HepG2 (cell line): ENCODE results near the gene TNS4. TPM values are rescaled to one million over a fixed set of nuclear protein-coding genes. Genes with fewer than 3 reads are reported as not detected.

Experiments used
- ATAC-seq: fragments of 200-7000 bp; cut with Tn5 transposase; 3 replicates; pipeline ENCODE4 v1.9.1; 2020; ENCODE audit warnings: mild to moderate bottlenecking, moderate library complexity
- BruUV-seq: library from RNA; stranded (reverse); fragments of 400-500 nt; replicated peaks from 2 replicates; lab custom pipeline; 2021; lab: Mats Ljungman, UMichigan
- CTCF ChIA-PET: fragments of 300-600 bp; formaldehyde crosslinking; extraction: SDS; loops from one replicate; lab custom pipeline; 2021; ENCODE audit warnings: low total read pairs, inconsistent platforms, low intra/inter-chr PET ratio; lab: Yijun Ruan, JAX
- POLR2A ChIA-PET: fragments of 350-600 bp; sonication (Branson Sonifier 250); formaldehyde crosslinking; loops from one replicate; lab custom pipeline; 2020; ENCODE audit warnings: antibody characterized with exemption, inconsistent platforms; lab: Yijun Ruan, JAX
- DNase-seq: peaks from one replicate; pipeline ENCODE4 v3.0.0-alpha.2; 2015; ENCODE audit warnings: low spot score
- FAIRE-seq: peaks from 3 replicates; lab custom pipeline; 2011; peaks lifted over from hg19 to GRCh38; lab: Jason Lieb, UNC
- H2AFZ ChIP-seq: one replicate; pipeline ENCODE4 v1.6.1; 2011; ENCODE audit warnings: low read length, inconsistent platforms
- H3K27ac ChIP-seq: fragments of 300-600 bp; 3 replicates; pipeline ENCODE4 v1.8.0; 2011; ENCODE audit warnings: mixed run types, mild to moderate bottlenecking, mixed read lengths, low read length, inconsistent platforms; ENCODE audit not compliant: insufficient read depth; ENCODE audit errors: extremely low read length
- H3K27me3 ChIP-seq, 2 experiments: fragments of 200-600 bp in 1 of 2; 2 replicates in 1 of 2; 3 replicates in 1 of 2; pipeline versions ENCODE4 v1.6.0 to v1.8.0; 2011; ENCODE audit warnings: low read length in 2 of 2, mild to moderate bottlenecking in 2 of 2, moderate library complexity in 2 of 2, inconsistent platforms in 1 of 2; ENCODE audit not compliant: insufficient read depth in 2 of 2, control insufficient read depth in 1 of 2
- H3K36me3 ChIP-seq, 2 experiments: fragments of 200-600 bp in 1 of 2; replicated peaks in 1 of 2; 2 replicates in 1 of 2; 3 replicates in 1 of 2; pipeline versions ENCODE4 v1.5.1 to v1.8.0; 2011; ENCODE audit warnings: low read length in 2 of 2, inconsistent platforms in 1 of 2; ENCODE audit not compliant: insufficient read depth in 2 of 2, control insufficient read depth in 1 of 2
- H3K4me1 ChIP-seq: 2 replicates; pipeline ENCODE4 v1.5.1; 2012; ENCODE audit warnings: low read length, inconsistent platforms; ENCODE audit not compliant: insufficient read depth
- H3K4me2 ChIP-seq: 2 replicates; pipeline ENCODE4 v1.6.0; 2011; ENCODE audit warnings: low read depth, low read length, inconsistent platforms
- H3K4me3 ChIP-seq, 3 experiments: fragments of 200-600 bp in 1 of 3; sonication (generic), shearing (Covaris generic) in 1 of 3; replicated peaks in 1 of 3; 2 replicates each; pipeline ENCODE4 v1.5.1; 2011 to 2016; ENCODE audit warnings: low read length in 3 of 3, inconsistent platforms in 2 of 3, low read depth in 2 of 3, mild to moderate bottlenecking in 2 of 3, control low read depth in 1 of 3, mixed read lengths in 1 of 3; ENCODE audit not compliant: insufficient read depth in 1 of 3
- H3K79me2 ChIP-seq: one replicate; pipeline ENCODE4 v1.6.1; 2011; ENCODE audit warnings: low read length, inconsistent platforms; ENCODE audit not compliant: insufficient read depth
- H3K9ac ChIP-seq: 2 replicates; pipeline ENCODE4 v1.6.0; 2011; ENCODE audit warnings: mild to moderate bottlenecking, low read depth, low read length, inconsistent platforms; ENCODE audit not compliant: insufficient read depth
- H3K9me3 ChIP-seq: 2 replicates; pipeline ENCODE4 v1.5.1; 2012; ENCODE audit warnings: mild to moderate bottlenecking, low read length
- H4K20me1 ChIP-seq: 2 replicates; pipeline ENCODE4 v1.6.0; 2011; ENCODE audit warnings: inconsistent platforms, mild to moderate bottlenecking, low read length, moderate library complexity; ENCODE audit not compliant: insufficient read depth
- ATF7-NPFF ChIP-seq: sonication (generic); formaldehyde crosslinking; IDR thresholded peaks from 2 replicates; pipeline ENCODE4 v1.8.1; 2023; ENCODE audit warnings: mild to moderate bottlenecking, low read depth, missing genetic modification reagents, moderate library complexity
- IRF2 ChIP-seq: IDR thresholded peaks from 2 replicates; pipeline ENCODE4 v1.6.1; 2018; ENCODE audit warnings: missing genetic modification reagents, missing compliant biosample characterization
- TMF1 ChIP-seq: sonication (generic); formaldehyde crosslinking; IDR thresholded peaks from 2 replicates; pipeline ENCODE4 v1.8.1; 2022; ENCODE audit warnings: low read depth, missing genetic modification reagents
- ZNF775 ChIP-seq: sonication (generic); formaldehyde crosslinking; IDR thresholded peaks from 2 replicates; pipeline ENCODE4 v1.4.0; 2020; ENCODE audit warnings: missing genetic modification reagents, mild to moderate bottlenecking, moderate library complexity, borderline replicate concordance
- ZSCAN25 ChIP-seq: sonication (generic); formaldehyde crosslinking; IDR thresholded peaks from 2 replicates; pipeline ENCODE4 v1.8.0; 2022; ENCODE audit warnings: mild to moderate bottlenecking, missing genetic modification reagents
- WGBS: methylation state at CpG from one replicate; pipeline ENCODE4 v1.1.6; 2017; ENCODE audit warnings: low lambda C conversion rate; 5-methylcytosine and 5-hydroxymethylcytosine counted together
- in situ Hi-C: cut with HindIII; loops from 2 replicates; pipeline ENCODE4 v1.10.0; 2017; ENCODE audit warnings: low pct_unique_long_range_greater_than_20kb; ENCODE audit not compliant: extremely low pct_ligation_motif_present
- intact Hi-C: fragments of 100-400 bp; cut with micrococcal nuclease; formaldehyde crosslinking; loops from one replicate; pipeline ENCODE4 v1.10.0; 2022; ENCODE audit not compliant: unreplicated experiment
- polyA plus RNA-seq, 8 experiments: library from polyadenylated mRNA; depleted of rRNA in 3 of 8; stranded (reverse) in 7 of 8; unstranded in 1 of 8; fragments of >200 nt; fragmentation: Illumina TruSeq in 4 of 8; extraction: Trizol in 4 of 8; gene quantifications; 2 replicates each; pipeline versions ENCODE4 v1.2.1 to v1.2.3, GENCODE V29; 2011 to 2016; ENCODE audit warnings: low read depth in 4 of 8, missing spikeins in 1 of 8, mixed read lengths in 1 of 8; ENCODE audit not compliant: insufficient read depth in 1 of 8
- total RNA-seq, 5 experiments: library from RNA; depleted of rRNA; stranded (reverse); fragments of >200 nt; fragmentation: Illumina TruSeq; extraction: Trizol; gene quantifications; 2 replicates each; pipeline ENCODE4 v1.2.3, GENCODE V29; 2016; ENCODE audit warnings: low read depth in 1 of 5

The TNS4 gene
- total and polyA plus RNA-seq, 2 of the 13 experiments (the other 11 are each of a cell fraction or from before 2014, with no cell fraction given) = 0.58 to 2.1 TPM

DNA sequence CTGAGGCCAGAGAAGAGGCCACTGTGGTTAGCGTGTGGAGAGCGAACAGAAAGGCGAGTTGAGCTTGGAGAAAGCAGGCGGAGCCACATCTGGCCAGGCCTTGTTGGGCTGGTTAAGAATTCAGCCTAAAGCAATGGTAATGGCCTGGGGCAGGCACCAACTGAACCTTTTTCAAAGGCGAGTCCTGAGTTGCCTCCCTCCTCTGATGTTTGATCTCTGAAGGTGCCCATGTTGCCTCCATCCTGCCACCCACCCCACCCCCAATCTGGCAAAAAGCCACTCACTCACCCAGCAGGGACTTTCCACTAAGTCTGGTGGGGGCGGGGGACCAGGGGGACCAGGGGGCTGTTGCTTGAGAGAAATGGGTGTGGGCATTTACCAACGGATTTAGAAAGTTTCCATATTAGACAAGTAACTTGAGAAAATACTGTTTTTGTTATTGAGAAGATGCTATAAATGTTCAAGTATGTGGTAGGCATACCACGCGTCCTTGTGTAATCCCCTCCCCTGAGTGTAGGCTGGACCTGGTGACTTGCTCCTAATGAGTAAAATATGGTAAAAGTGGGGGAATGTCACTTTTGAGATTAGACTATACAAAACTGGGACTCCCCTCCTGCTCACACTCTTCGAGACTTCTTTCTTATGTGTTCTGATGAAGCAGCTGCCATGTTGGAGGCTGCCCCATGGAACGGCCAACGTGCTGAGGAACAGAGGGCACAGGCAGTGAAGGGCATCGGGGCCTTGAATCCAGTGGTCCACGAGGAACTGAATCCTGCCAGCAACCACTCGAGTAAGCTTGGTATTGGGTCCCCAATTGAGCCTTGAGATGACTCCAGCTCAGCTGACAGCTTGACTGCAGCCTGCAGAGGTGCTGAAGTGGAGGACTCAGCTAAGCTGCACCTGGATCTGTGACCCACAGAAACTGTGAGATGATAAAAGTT, 29.9 kb upstream of the TNS4 start:
- in situ Hi-C loops (loop anchor here (5.0 kb wide), 2 partner anchors 89 to 169 kb away; partner anchors contain the start of genes GJD3 and IGFBP4), intact Hi-C loops (loop anchor here (5.0 kb wide), 1 partner anchor 54 kb away; no protein-coding TSS in a partner anchor)
- H2AFZ ChIP-seq = no peak overlapping the region
- no peak for DNase-seq
- no peak for FAIRE-seq
- 67% methylated on average over 15 of the region's 15 CpGs for WGBS
- no peaks in the 10 kb centered on the region for H3K9me3 ChIP-seq
- POLR2A ChIA-PET = interaction anchor here (0.8 to 4.0 kb wide), 5 partner anchors 18 to 83 kb away, joined by 3 to 26 read pairs (median 4); no protein-coding TSS in a partner anchor
- no peaks in the 10 kb centered on the region for H3K27me3 ChIP-seq
- H3K9ac ChIP-seq = no peak overlapping the region
- no peaks in the 10 kb centered on the region for H3K79me2 ChIP-seq
- no peak overlapping the region for H3K27ac ChIP-seq
- H3K36me3 ChIP-seq = no peaks in the 10 kb centered on the region
- TF ChIP-seq ZNF775 (CRISPR knock-in tag) = no peak
- no peak for TF ChIP-seq IRF2 (CRISPR knock-in tag)
- no peak for TF ChIP-seq TMF1 (CRISPR knock-in tag)
- CTCF ChIA-PET = interaction anchor here (2.2 to 3.5 kb wide), 4 partner anchors 28 to 132 kb away, joined by 7 to 57 read pairs (median 31); no protein-coding TSS in a partner anchor
- no peak overlapping the region for H3K4me2 ChIP-seq
- H3K4me1 ChIP-seq = peaks cover 30% of the 10 kb centered on the region
- ATAC-seq = no peak
- H4K20me1 ChIP-seq = no peaks in the 10 kb centered on the region
- no TSS peak for BruUV-seq
- H3K4me3 ChIP-seq = no peak overlapping the region

DNA sequence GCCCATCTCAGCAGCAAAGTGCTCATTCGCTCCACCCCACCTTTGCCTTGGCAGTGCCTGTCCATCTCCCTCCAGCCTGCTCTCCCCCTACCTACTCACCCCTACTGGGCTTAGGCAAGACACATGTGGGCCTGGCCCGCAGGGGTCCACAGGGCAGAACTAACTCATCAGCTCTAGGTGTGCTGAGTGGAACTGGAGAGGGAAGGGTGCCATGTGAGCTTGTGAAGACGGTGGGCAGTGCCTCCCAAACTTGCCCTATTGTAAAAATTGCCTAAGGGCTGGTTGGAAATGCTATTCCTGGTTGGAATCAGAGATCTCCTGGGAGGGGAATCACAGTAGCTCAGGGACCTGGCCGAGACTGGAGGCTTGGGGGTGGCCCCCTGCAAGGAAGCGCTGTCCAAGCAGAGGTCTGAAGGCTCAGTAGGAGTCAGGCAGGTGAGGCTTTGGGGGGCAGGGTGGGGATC, 29.1 kb upstream of the TNS4 start:
- 69% methylated on average over 5 of the region's 5 CpGs for WGBS
- Histone ChIP-seq H3K9me3 (peaks cover 6% of the 10 kb centered on the region), H3K79me2 (no peaks in the 10 kb centered on the region), H3K27ac (no peak overlapping the region), H3K4me3 (no peak overlapping the region), H3K27me3 (no peaks in the 10 kb centered on the region), H3K36me3 (no peaks in the 10 kb centered on the region), H3K9ac (no peak overlapping the region), H2AFZ (no peak overlapping the region), H3K4me1 (peaks cover 29% of the 10 kb centered on the region), H3K4me2 (no peak overlapping the region), H4K20me1 (no peaks in the 10 kb centered on the region)
- ATAC-seq = no peak
- no peak for DNase-seq
- no peak for TF ChIP-seq ATF7-NPFF
- peak; percentile 92 for TF ChIP-seq ZSCAN25 (CRISPR knock-in tag)
- BruUV-seq = no TSS peak
- in situ Hi-C loops = loop anchor here (5.0 kb wide), 2 partner anchors 88 to 168 kb away; partner anchors contain the start of genes GJD3 and IGFBP4
- CTCF ChIA-PET = no interaction called here
- POLR2A ChIA-PET = interaction anchor here (0.9 kb wide), 1 partner anchor 54 kb away, joined by 3 read pairs; no protein-coding TSS in a partner anchor
- no peak for FAIRE-seq
- intact Hi-C loops = loop anchor here (5.0 kb wide), 1 partner anchor 53 kb away; no protein-coding TSS in a partner anchor
